ENCODE measurements around the gene SSH2.
"Not testable (repeated sequence)": the region's sequence is repeated elsewhere in the genome, so short reads cannot be mapped to it uniquely, and the experiment has no call there.

SSH2 gene

DNA sequence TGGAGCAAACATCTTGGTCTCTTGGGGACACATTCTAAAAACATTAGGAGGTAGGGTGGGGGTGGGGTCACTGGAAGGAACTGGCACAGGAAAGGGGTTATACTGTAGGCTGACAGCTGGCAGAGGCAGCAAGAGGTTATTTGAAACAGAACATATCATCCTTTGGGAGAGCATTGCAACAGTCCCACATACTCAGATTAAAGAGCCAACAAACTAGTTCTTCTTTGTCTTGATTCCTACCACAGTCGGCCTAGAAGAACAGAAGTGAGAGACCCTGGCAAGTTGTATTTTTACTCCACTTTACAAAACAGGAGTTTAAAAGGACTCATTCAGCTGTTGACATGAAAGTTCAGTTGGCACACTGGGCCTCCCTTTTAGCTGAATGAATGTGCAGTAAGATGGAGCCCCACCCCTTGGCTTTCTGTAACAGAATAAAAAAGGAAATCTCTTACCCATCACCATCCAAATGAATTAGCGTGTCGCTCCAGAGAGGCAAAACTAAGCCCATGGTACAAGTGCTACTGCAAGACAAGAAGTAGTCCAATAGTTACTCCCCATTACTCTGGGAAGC, 252.7 kb downstream of the SSH2 start:
- no peak overlapping the region for H2AFZ ChIP-seq (ENCODE audit: low read depth, low read length, severe bottlenecking)
- no peaks in the 10 kb centered on the region for H3K27me3 ChIP-seq (ENCODE audit: low read length)
- no peaks in the 10 kb centered on the region for H3K79me2 ChIP-seq (ENCODE audit: insufficient read depth, low read length)
- peaks cover 15% of the 10 kb centered on the region; the same call in 1 of the 2 replicates for H3F3A ChIP-seq (ENCODE audit: insufficient read depth)
- no peaks in the 10 kb centered on the region for H4K20me1 ChIP-seq (ENCODE audit: low read depth, low read length)
- H3K36me3 ChIP-seq (ENCODE audit: low read length), result peaks cover 7% of the 10 kb centered on the region; the same call in 1 of the 2 replicates
- no peak overlapping the region for H3K4me3 ChIP-seq (ENCODE audit: insufficient read depth, low read length, poor library complexity, severe bottlenecking)
- TF ChIP-seq, protein P1, sequence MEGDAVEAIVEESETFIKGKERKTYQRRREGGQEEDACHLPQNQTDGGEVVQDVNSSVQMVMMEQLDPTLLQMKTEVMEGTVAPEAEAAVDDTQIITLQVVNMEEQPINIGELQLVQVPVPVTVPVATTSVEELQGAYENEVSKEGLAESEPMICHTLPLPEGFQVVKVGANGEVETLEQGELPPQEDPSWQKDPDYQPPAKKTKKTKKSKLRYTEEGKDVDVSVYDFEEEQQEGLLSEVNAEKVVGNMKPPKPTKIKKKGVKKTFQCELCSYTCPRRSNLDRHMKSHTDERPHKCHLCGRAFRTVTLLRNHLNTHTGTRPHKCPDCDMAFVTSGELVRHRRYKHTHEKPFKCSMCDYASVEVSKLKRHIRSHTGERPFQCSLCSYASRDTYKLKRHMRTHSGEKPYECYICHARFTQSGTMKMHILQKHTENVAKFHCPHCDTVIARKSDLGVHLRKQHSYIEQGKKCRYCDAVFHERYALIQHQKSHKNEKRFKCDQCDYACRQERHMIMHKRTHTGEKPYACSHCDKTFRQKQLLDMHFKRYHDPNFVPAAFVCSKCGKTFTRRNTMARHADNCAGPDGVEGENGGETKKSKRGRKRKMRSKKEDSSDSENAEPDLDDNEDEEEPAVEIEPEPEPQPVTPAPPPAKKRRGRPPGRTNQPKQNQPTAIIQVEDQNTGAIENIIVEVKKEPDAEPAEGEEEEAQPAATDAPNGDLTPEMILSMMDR (IDR thresholded peaks at IDR 0.05; ENCODE audit: insufficient read depth, low read length, poor library complexity, severe bottlenecking), result no peak
- TF ChIP-seq EZH2phosphoT487 (conservative IDR thresholded peaks at IDR 0.05; ENCODE audit: low read length), result no peak
- no peaks in the 10 kb centered on the region for H3K9me3 ChIP-seq (ENCODE audit: insufficient read depth, low read length)
- H3K9me2 ChIP-seq (replicated peaks; ENCODE audit: insufficient read depth, low read length), result no peaks in the 10 kb centered on the region
- no peak overlapping the region for H3K27ac ChIP-seq (ENCODE audit: low read depth, low read length)
- no peak overlapping the region for H3K9ac ChIP-seq (ENCODE audit: low read length)
- no peak overlapping the region for H3K4me2 ChIP-seq (ENCODE audit: low read depth, low read length, poor library complexity, severe bottlenecking)

DNA sequence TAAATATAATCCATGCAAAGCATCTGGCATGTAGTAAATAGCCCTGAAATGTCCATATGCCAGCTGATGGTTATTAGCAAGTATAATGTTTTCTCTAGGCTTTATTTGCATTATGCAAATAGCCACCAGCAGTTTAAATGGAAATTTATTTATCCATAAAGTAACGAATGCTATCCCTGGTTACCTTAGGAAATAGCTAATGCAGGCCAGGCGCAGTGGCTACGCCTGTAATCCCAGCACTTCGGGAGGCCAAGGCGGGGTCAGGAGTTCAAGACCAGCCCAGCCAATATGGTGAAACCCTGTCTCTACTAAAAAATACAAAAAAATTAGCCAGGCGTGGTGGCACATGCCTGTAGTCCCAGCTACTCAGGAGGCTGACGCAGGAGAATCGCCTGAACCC, 254.1 kb downstream of the SSH2 start:
- not testable (repeated sequence) for H3K9me2 ChIP-seq (replicated peaks; ENCODE audit: insufficient read depth, low read length); H3K79me2 ChIP-seq (ENCODE audit: insufficient read depth, low read length); H3K27ac ChIP-seq (ENCODE audit: low read depth, low read length); H3K4me3 ChIP-seq (ENCODE audit: insufficient read depth, low read length, poor library complexity, severe bottlenecking); H2AFZ ChIP-seq (ENCODE audit: low read depth, low read length, severe bottlenecking); H3K27me3 ChIP-seq (ENCODE audit: low read length); H3K9me3 ChIP-seq (ENCODE audit: insufficient read depth, low read length); H3K9ac ChIP-seq (ENCODE audit: low read length); H3F3A ChIP-seq (ENCODE audit: insufficient read depth); H4K20me1 ChIP-seq (ENCODE audit: low read depth, low read length); H3K4me2 ChIP-seq (ENCODE audit: low read depth, low read length, poor library complexity, severe bottlenecking)
- peaks cover 14% of the 10 kb centered on the region; the same call in 1 of the 2 replicates for H3K36me3 ChIP-seq (ENCODE audit: low read length)

DNA sequence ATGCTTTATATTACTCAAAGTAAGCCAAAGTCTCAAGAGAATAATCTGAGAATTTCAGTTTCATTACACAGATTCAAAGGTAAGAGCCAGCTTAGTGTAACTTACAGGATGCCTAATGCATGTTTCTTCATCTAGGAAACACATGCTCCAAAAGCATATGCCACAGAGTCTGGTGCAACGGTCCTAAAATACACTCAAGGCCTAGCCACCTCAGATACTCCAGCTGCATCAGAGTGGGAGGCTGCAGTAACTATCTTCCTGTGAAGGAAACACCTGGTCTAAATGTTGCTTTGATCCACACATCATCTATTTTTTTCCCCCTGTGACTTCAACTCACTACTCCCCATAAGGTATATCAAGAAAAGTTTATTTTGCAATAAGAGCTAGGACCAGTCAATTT, 255.7 kb downstream of the SSH2 start:
- Histone ChIP-seq H3K9me3 (ENCODE audit: insufficient read depth, low read length) (no peaks in the 10 kb centered on the region), H3K4me2 (ENCODE audit: low read depth, low read length, poor library complexity, severe bottlenecking) (no peak overlapping the region), H3K4me3 (ENCODE audit: insufficient read depth, low read length, poor library complexity, severe bottlenecking) (no peak overlapping the region), H3K79me2 (ENCODE audit: insufficient read depth, low read length) (no peaks in the 10 kb centered on the region), H3K27ac (ENCODE audit: low read depth, low read length) (no peak overlapping the region), H3K9ac (ENCODE audit: low read length) (no peak overlapping the region), H3F3A (ENCODE audit: insufficient read depth) (peaks cover 8% of the 10 kb centered on the region; the same call in 1 of the 2 replicates), H3K27me3 (ENCODE audit: low read length) (no peaks in the 10 kb centered on the region), H2AFZ (ENCODE audit: low read depth, low read length, severe bottlenecking) (no peak overlapping the region), H3K36me3 (ENCODE audit: low read length) (peaks cover 17% of the 10 kb centered on the region; the same call in 1 of the 2 replicates), H4K20me1 (ENCODE audit: low read depth, low read length) (no peaks in the 10 kb centered on the region), H3K9me2 (replicated peaks; ENCODE audit: insufficient read depth, low read length) (no peaks in the 10 kb centered on the region)
- TF ChIP-seq, protein P1 (IDR thresholded peaks at IDR 0.05; ENCODE audit: insufficient read depth, low read length, poor library complexity, severe bottlenecking), result no peak
- TF ChIP-seq EZH2phosphoT487 (conservative IDR thresholded peaks at IDR 0.05; ENCODE audit: low read length), result no peak

DNA sequence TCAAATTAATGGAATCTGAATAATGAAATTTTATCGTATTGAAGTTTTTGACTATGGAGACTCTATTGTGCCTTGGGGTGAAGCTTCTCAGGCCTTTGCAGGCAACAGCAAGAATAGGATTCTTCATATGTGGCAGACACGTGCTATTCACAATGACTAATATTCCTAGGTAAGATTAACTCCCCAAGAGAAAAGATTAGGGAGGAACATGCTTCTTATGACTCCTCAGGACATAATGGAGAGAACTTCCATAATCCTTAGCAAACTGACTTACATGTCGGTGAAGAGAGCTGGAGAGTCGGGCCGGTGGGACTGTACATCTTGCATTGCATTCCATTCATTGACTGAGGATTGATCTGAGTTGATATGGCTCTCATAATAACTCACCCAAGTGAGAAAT, 258.4 kb downstream of the SSH2 start:
- Histone ChIP-seq H3K4me3 (ENCODE audit: insufficient read depth, low read length, poor library complexity, severe bottlenecking) (no peak overlapping the region), H3K36me3 (ENCODE audit: low read length) (peaks cover 17% of the 10 kb centered on the region; the same call in 1 of the 2 replicates), H3K27ac (ENCODE audit: low read depth, low read length) (no peak overlapping the region), H3F3A (ENCODE audit: insufficient read depth) (peaks cover 8% of the 10 kb centered on the region; the same call in 1 of the 2 replicates), H4K20me1 (ENCODE audit: low read depth, low read length) (no peaks in the 10 kb centered on the region), H3K27me3 (ENCODE audit: low read length) (no peaks in the 10 kb centered on the region), H3K4me2 (ENCODE audit: low read depth, low read length, poor library complexity, severe bottlenecking) (no peak overlapping the region), H3K9me2 (replicated peaks; ENCODE audit: insufficient read depth, low read length) (no peaks in the 10 kb centered on the region), H3K9ac (ENCODE audit: low read length) (no peak overlapping the region), H3K79me2 (ENCODE audit: insufficient read depth, low read length) (no peaks in the 10 kb centered on the region), H2AFZ (ENCODE audit: low read depth, low read length, severe bottlenecking) (no peak overlapping the region), H3K9me3 (ENCODE audit: insufficient read depth, low read length) (no peaks in the 10 kb centered on the region)
- no peak for TF ChIP-seq EZH2phosphoT487 (conservative IDR thresholded peaks at IDR 0.05; ENCODE audit: low read length)
- TF ChIP-seq, protein P1 (IDR thresholded peaks at IDR 0.05; ENCODE audit: insufficient read depth, low read length, poor library complexity, severe bottlenecking), result no peak

Data from SU-DHL-6 (cell line).